ENCODE data around the gene MAF. TPM values are rescaled to one million over a fixed set of nuclear protein-coding genes. Genes with fewer than 3 reads are reported as not detected.

The MAF gene
- 100 to 1,000 TPM in 1 of 2 donors, 10 to 100 TPM in 1; 84.6 to 112 TPM for total RNA-seq
- polyA plus RNA-seq (ENCODE audit: insufficient read depth, low read depth, low replicate concordance), result 22.0 TPM
- long read RNA-seq, donor 1, full-length matches to known transcripts, result 140 of 140 reads
- long read RNA-seq, donor 1, partial matches to known transcripts, result 0 of 140 reads
- long read RNA-seq, donor 1, other reads (novel, unspliced or antisense), result 0 of 140 reads
- long read RNA-seq, donor 2, full-length matches to known transcripts, result 59 of 59 reads
- long read RNA-seq, donor 2, partial matches to known transcripts, result 0 of 59 reads
- long read RNA-seq, donor 2, other reads (novel, unspliced or antisense), result 0 of 59 reads

- intact Hi-C loops (cut with DNase I; ENCODE audit: low total_unique reads), result no loop called here
- TF ChIP-seq, protein P1, sequence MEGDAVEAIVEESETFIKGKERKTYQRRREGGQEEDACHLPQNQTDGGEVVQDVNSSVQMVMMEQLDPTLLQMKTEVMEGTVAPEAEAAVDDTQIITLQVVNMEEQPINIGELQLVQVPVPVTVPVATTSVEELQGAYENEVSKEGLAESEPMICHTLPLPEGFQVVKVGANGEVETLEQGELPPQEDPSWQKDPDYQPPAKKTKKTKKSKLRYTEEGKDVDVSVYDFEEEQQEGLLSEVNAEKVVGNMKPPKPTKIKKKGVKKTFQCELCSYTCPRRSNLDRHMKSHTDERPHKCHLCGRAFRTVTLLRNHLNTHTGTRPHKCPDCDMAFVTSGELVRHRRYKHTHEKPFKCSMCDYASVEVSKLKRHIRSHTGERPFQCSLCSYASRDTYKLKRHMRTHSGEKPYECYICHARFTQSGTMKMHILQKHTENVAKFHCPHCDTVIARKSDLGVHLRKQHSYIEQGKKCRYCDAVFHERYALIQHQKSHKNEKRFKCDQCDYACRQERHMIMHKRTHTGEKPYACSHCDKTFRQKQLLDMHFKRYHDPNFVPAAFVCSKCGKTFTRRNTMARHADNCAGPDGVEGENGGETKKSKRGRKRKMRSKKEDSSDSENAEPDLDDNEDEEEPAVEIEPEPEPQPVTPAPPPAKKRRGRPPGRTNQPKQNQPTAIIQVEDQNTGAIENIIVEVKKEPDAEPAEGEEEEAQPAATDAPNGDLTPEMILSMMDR (IDR thresholded peaks at IDR 0.05), result peak in 1 of 3 experiments; percentile 14
- peak; percentile 19 for TF ChIP-seq POLR2A (IDR thresholded peaks at IDR 0.05)
Observed at GRCh38 chr16:79600638-79601091, at the start of gene MAF. Gene MAF, minus strand, starts transcription at chr16:79600737. Its CDS starts 835 bp downstream, at chr16:79599902.

DNA sequence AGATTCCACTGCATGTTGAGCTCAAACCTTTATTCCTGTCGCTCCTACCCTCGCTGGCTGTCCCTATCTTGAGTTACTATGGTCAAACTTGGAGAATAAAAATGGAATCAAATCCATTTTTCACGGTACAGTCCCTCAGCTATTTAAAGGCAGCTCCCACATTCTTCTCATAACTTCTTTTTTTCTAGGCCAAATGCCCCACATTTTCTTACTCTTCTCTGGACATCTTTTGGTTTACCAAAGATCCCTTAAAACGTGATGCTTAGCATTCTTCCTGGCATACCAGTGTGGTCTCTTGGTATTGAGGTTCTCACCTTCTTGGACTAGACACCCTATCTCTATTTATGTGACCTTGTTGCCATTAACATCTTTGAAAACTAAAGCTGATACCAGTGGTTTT is 48.3 kb upstream of the MAF start:
- WGBS, 2 donors, result 60 to 76% methylated on average over 4 of the region's 4 CpGs
- no peak for DNase-seq
- TF ChIP-seq, protein P1 (IDR thresholded peaks at IDR 0.05), result no peak
- no peak for TF ChIP-seq POLR2A (IDR thresholded peaks at IDR 0.05)
- no peaks in the 10 kb centered on the region for H3K27me3 ChIP-seq
- H3K4me1 ChIP-seq, result no peaks in the 10 kb centered on the region
- intact Hi-C loops (cut with DNase I; ENCODE audit: low total_unique reads), result no loop called here
- no peak overlapping the region for H3K27ac ChIP-seq
- no peak overlapping the region for H3K4me3 ChIP-seq
- no peaks in the 10 kb centered on the region for H3K36me3 ChIP-seq (ENCODE audit: low read depth, missing control alignments)
- H3K9me3 ChIP-seq, result no peaks in the 10 kb centered on the region

More at GRCh38 chr16:79600638-79601091, at the start of gene MAF:
- Histone ChIP-seq H3K27ac (peak within 1 kb of the TSS; percentile 88 to 97), H3K4me1 (no peaks in the 10 kb centered on the region), H3K27me3 (no peaks in the 10 kb centered on the region), H3K9me3 (no peaks in the 10 kb centered on the region), H3K4me3 (peak within 1 kb of the TSS; percentile 79 to 97), H3K36me3 (ENCODE audit: low read depth, missing control alignments) (no peaks in the 10 kb centered on the region)
- peak; percentile 99 for DNase-seq
- 0% methylated on average over 18 to 25 of the region's 25 CpGs for WGBS, 2 donors

DNA sequence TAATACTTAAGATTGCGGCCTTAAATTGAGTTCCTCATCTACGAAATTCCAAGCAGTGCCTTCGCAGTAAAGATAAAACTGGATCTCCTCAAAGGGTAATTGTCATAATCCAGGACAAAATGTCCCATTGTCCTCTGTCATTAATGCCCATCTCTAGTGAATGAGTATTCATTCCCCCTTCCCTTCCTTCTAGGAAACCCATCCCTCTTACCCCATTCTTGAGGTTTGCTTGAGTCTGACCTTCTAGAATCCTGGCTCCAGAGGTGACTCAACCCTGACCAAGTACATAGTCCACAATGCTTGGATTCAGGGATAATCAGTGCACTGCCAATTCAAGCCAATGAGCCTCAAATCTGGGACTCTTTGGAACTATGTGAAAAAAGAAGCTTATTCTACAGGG is 47.0 kb upstream of the MAF start:
- Histone ChIP-seq H3K27ac (no peak overlapping the region), H3K9me3 (no peaks in the 10 kb centered on the region), H3K4me1 (no peaks in the 10 kb centered on the region), H3K36me3 (ENCODE audit: low read depth, missing control alignments) (no peaks in the 10 kb centered on the region), H3K4me3 (no peak overlapping the region), H3K27me3 (no peaks in the 10 kb centered on the region)
- TF ChIP-seq, protein P1 (IDR thresholded peaks at IDR 0.05), result no peak
- TF ChIP-seq POLR2A (IDR thresholded peaks at IDR 0.05), result no peak
- 66 to 91% methylated on average over 3 of the region's 3 CpGs for WGBS, 2 donors
- DNase-seq, result no peak
- intact Hi-C loops (cut with DNase I; ENCODE audit: low total_unique reads), result no loop called here

GRCh38 chr16:79645701-79646100 is 45.2 kb upstream of the MAF start:
- TF ChIP-seq POLR2A (IDR thresholded peaks at IDR 0.05), result no peak
- TF ChIP-seq, protein P1 (IDR thresholded peaks at IDR 0.05), result no peak
- no peak for DNase-seq

More at GRCh38 chr16:79645701-79646100, 45.2 kb upstream of the MAF start:
- H3K36me3 ChIP-seq (ENCODE audit: low read depth, missing control alignments), result no peaks in the 10 kb centered on the region
- WGBS, 2 donors, result 94% methylated on average over 4 of the region's 4 CpGs
- no peak overlapping the region for H3K27ac ChIP-seq
- H3K4me1 ChIP-seq, result no peaks in the 10 kb centered on the region
- H3K9me3 ChIP-seq, result no peaks in the 10 kb centered on the region
- intact Hi-C loops (cut with DNase I; ENCODE audit: low total_unique reads), result no loop called here
- H3K27me3 ChIP-seq, result no peaks in the 10 kb centered on the region
- no peak overlapping the region for H3K4me3 ChIP-seq
